GM19324 (cell line): Measurements from ENCODE around the gene PPAT.
A peak's percentile ranks its signal among the peaks of the same experiment; 100 is the strongest.

ENCODE experiments used
- ATAC-seq: cut with Tn5 transposase; IDR thresholded peaks from one replicate; pipeline ENCODE4 v1.9.1; 2021; ENCODE audit warnings: mild to moderate bottlenecking, moderate library complexity; ENCODE audit not compliant: unreplicated experiment, low FRiP score

The PPAT gene

DNA sequence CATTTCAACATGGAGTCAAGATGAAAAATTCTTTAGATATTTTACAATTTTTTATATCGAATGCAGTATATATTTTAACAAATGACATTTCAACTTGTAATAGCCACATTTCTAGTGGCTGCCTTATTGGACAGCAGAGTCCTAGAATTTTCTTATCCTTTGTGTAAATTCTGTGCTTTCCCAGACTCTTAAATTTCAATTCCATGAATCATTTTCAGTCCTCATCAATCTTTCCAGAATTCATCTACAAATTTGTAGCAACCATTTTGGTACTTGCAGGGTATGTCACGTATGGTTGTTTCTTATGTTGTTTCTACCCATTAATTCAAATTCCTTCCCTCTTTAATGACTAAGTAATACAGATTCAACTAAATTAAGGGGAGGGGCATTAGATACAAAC lies 3.4 kb upstream of the PPAT start:
- ATAC-seq = no peak

DNA sequence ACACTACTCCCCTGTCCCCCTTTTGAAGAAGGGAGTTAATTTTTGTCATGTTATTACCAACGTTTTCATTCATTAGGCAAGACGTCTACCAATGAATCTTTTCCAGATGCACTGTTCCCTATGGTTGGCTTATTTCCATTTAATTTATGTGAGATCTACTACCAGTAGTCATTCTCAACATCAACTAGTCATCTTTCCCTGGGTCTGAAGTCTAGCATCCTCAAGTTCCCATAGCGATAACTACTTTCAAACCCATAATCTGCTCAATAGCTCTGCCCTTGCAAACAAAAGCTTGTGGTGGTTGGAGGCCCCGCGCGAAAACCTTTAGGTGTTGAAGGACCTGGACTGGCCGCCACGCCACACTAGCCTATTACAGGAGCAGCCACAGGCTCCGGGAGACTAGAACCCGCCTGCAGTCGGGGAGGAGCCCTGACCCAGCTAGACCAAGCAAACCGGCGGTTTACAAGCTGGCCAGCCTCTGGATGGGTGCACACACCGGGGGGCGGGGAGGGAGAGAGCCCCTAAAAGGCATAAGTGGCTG lies 746 bp downstream of the PPAT start:
- peak; percentile 9 for ATAC-seq

DNA sequence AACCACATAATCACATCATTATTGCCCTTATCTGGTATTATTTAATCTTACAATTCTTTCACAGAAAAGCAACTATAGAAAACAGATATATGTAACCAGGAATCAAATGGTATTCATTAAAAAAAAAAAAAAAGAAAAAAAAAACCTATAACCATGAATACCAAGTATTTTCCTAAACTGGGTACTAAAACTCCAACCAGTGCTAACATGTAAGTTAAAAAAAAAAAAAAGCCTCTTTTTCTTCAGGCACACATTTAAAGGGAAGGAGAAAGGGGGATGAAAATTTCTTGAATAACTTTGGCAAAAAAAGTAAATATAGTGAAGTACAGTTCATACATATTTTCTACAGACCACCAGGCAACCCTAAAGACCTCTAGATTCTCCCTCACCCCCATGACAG lies 2.1 kb downstream of the PPAT start:
- ATAC-seq = no peak

GRCh38 chr4:56430203-56430602 lies 5.2 kb downstream of the PPAT start:
- ATAC-seq = no peak

GRCh38 chr4:56427179-56427578 lies 8.2 kb downstream of the PPAT start:
- ATAC-seq = no peak

- no peak for ATAC-seq
Measured at GRCh38 chr4:56426273-56426672, 9.1 kb downstream of the PPAT start.

DNA sequence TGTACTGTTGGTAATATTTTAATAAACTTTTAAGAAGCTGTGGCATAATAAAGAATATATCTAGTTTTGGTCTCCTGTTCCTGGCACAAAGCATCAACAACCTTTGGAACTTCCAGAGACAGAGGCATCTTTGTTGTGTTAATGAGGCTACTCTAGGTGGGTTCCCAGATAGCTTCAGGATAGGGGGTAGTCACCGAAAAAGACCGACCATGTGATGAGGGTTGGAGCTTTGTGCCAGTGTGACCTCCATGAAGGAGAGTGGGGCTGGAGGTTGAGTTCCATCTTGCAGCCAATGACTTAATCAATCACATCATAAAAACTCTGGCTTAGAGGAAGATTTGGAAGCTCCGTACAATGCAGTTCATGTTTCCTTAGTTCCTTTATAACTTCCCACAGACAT lies 9.9 kb downstream of the PPAT start:
- no peak for ATAC-seq

DNA sequence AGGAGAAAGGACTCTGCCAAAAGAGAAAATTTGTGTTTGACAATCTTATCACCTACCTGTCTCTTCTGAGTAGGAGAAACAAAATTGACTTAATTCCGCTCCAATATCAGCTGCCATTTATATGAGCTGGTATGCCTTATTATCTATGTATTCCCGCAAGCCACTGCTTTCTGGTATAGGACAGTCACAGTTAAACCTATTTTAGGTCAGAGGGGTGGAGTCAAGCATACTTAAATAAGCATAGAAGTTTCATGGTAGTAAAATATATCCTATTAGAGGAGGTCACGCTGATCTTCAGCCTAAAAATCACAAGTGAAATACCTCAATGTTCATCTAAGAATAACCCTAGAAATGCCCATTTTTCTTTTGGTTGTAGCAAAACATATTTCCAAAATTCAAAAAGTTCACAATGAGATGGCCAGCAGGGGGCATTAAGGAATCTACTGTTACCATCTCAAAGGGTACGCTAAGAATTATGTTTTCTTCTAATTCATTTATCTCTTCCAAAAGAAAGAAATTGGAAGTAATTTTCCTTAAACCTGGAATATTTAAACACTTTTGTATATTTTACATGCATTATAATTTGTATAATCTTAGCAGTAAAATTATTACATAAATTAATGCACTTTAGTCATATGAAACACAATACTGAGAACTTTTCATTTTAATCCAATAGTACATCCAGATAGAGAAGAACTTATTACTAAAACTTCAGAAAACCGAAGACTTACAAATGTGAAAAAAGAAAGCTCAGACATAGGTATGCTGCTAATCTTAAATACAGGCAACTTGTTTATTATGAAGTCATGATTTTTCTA lies 10.5 kb downstream of the PPAT start:
- no peak for ATAC-seq

DNA sequence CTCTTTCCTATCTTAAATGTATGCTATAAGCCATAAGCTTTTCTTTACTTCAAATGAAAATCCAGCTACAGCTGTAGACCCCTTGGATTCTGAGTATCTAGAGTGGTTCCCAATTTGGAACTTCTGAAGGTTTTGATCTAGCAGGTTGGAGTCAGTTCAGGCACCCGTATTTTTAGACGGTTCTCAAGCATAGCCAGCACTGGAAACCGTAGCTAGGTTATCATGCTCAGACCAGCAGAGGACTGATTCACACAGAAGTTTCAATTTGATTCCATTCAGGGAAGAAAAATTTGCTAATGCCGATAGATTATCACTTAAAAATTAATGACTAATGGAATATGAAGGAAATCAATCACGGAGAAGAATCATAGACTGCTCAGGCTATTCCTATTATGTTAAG lies 11.2 kb downstream of the PPAT start:
- ATAC-seq = no peak

GRCh38 chr4:56417396-56417795 lies 18.0 kb downstream of the PPAT start:
- ATAC-seq = no peak

- ATAC-seq = no peak
Measured at GRCh38 chr4:56416349-56416748, 19.1 kb downstream of the PPAT start.

DNA sequence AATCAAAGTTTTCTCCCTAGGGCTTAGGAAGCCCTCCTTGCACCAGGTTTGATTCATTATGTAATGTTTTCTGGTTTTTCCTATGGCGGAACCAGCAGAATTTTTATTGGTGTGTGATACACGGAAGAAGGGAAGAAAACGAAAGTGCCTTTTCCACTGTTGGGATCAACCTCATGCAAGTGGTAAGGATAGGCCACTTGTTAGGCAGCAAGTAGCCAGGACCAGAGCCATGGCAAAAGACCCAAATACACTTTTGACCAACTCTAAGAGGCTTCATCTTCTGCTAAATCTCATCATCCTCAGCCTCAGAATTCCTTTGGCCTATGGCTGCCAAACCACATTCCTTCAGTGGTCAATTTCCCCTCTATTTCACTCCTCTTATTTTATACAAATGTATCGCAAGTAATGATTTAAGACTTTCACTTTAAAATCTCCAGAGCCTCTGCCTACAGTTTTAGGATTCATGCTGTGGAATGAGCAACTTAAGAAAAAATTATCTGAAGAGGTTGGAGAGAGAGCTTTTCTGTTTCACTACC lies 21.2 kb downstream of the PPAT start:
- ATAC-seq = no peak

DNA sequence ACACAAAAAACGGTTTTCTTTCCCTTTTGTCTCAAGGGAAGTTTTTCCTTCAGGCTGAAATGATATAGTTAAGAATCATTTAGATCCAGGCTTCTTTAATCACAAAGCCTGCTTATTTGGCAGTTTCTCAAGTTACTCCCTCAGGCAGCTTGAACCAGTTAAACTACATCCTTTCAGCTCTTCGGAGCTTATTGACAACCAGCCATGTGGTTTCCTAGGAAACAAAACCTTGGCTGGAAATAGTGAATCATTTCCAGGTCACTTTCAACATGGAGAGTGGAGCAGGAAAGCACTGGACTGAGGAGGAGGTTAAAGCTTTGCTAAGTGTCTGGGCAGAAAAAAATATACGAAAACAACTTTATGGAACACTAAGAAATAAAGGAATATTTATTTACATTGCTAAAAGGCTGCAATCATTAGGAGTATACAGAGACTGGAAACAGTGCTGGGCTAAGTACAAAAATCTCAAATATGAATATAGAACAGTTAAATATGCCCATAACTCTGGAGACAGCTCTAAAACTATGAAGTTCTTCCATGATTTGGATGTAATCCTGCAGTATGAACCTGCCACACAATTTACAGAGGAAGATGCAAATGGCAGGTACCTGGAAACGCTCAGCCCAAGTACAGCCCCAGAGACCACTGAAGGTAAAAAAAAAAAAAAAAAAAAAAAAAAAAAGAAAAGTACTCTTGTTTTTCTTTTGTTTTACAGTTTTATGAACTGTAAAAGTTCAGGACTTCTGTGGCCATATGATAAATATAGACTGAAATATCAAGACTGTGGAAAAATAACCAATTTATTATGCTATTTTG lies 25.0 kb downstream of the PPAT start:
- no peak for ATAC-seq

DNA sequence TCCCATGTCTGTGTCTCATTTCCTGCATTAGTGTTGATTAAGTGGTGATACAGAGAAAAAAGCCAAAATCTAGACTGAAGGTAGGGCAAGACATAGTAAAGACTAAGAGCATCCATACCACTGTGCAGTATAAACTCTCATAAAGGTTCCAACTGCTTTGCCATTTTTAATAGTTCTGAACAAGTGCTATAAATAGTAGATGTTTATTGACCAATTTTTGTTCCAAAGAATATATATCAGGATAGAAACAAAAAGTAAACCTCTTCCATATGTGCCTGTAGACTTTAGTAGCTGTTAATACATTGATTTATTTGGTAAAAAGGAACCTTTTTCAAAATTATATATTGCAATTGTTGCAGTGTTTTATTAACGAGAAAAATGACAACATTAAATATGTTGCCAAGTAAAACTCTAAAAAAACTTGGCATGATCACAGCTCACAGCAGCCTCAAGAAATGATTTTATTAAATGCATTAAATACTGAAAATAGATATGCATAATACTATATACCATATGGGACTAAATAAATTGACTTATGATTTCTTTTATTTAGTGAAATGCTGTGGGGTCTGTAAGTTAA lies 25.8 kb downstream of the PPAT start:
- ATAC-seq = no peak

DNA sequence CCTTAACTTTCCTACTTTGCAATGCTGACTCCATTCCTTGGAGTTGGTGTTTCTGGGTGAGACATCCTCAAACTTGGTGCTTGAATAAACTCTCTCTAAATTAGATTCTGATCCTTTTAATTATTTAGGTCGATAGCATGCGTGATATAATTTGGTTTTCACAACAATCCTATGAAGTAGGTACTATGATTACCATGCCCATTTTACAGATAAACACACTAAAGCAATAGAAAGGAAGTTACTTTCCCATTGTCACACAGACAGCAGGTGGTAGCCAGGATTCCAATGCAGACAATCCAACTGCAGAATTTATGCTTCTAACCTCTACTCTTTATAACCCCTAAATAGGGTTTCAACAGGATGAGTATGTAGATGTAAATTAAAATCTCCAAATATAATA lies 26.4 kb downstream of the PPAT start:
- ATAC-seq = no peak

GRCh38 chr4:56406151-56406550 lies 29.3 kb downstream of the PPAT start:
- no peak for ATAC-seq

DNA sequence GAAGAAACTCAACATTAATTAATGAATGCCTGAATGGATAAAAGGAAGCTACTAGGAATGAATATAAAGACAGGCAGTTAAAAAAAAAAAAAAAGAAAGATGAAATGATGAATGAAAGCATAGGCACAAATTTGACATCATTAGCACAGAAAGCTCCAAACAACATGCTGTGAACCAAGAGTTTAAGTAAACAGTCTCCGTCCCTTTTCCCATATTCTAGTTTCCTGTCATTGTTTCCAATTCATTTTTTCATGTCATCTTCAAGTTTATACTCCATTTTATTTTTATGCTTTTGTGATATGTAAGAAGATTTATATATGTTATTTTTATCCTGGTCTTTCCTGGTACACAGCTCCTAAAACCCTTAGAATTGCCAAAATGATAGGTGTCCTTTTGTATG lies 30.4 kb downstream of the PPAT start:
- no peak for ATAC-seq

- ATAC-seq = no peak
Measured at GRCh38 chr4:56400560-56400959, 34.9 kb downstream of the PPAT start.

GRCh38 chr4:56391270-56391669 lies 44.1 kb downstream of the PPAT start:
- no peak for ATAC-seq

GRCh38 chr4:56389558-56389957 lies 45.9 kb downstream of the PPAT start:
- ATAC-seq = no peak

- ATAC-seq = no peak
Measured at GRCh38 chr4:56388306-56388705, 47.1 kb downstream of the PPAT start.
